ENCODE measurements around the gene PANK4.

The PANK4 gene

DNA sequence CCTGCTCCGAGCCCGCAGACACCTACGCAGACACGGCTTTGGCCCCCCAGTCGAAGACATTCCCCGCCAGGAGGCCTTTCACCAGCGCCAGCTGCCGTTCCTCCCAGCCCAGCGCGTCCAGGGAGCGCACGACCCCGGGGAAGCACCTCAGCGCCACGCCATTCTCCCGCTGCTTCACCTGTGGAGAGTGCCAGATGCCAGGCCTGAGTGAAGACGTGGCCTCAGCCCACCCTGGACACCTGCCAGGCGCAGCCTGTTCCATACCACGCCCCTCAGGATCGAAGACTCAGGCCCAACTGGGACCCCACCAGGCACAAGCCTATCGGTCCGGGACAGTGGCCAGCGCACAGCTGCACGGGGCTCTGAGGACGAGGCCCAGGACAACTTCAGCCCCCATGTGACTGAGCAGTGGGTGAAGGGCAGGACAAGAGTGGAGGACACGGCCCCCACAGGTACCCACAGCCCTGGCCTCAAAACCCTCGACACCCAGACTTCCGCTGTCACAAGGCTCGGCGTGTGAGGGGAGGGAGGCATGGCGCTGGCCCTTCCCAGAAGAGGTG lies 13.5 kb downstream of the PANK4 start:
- no peak for DNase-seq (ENCODE audit: low spot score)

DNA sequence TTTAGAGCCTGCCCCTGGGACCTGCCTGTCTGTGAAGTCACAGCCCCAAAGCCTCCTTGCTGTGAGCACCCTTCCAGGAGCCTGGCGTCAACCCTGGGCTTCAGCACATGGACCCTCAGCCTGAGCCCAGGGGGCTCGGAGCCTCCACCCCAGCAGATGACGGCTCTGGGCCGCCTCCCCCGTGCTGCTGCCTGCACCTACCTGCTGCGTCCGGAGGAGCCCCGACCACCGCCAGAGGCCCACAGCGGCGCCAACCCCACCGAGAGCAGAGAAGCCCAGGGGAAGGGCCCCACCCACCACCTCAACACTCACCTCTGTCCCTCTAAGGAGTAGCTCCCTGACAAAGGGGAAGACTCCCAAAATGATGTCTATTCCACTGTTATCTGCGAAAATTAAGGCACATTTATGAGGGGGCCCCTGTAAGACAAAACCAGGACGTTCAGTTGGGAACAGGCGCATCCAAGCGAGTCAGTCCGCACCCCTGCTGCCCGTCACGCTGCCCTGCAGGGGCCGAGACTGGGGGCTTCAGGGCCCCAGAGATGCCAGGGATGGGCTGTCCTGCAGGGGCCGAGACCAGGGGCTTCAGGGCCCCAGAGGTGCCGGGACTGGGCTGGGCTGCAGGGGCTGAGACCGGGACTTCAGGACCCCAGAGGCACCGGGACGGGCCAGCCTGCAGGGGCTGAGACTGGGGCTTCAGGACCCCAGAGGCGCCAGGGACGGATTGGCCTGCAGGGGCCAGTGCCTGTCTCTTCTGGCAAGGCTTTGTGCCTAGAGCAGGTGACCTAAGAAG lies 15.8 kb downstream of the PANK4 start:
- no peak for DNase-seq (ENCODE audit: low spot score)

DNA sequence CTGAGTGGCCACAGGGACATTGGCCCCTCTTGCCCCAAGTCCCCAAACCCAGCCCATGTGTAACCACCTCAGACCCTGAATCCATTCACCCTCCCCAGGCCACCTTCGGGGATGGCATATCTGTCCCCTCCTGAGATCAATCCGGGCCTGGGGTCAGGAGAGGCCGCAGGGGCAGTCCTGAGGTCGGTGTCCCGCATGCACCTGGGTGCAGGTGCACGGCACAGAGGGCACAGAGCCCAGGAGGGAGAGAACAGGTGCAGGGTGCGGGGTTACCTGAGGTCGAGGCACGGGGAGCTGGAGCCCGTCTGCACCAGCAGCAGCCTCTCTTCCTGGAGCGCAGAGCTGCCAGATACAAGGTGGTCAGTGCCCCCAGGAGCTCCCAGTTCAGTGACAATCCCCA lies 16.8 kb downstream of the PANK4 start:
- no peak for DNase-seq (ENCODE audit: low spot score)

DNA sequence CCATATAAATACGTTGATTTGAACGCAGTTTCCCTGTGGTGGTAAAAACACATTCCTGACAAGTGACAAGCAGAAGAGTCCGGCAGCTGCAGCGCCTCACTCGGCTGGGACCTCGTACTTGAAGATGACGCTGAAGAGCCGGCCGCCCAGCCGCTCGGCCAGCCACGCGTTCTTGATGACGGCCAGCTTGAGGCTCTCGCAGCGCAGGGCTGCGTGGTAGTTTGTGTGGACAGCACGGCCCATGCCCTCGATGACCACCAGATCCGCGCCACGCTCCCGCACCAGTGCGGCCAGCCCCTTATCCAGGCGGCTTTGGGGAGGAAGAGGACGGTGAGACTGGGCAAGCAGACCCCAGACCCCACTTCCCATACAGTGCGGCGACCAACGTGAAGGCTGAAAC lies 17.6 kb downstream of the PANK4 start:
- no peak for DNase-seq (ENCODE audit: low spot score)

DNA sequence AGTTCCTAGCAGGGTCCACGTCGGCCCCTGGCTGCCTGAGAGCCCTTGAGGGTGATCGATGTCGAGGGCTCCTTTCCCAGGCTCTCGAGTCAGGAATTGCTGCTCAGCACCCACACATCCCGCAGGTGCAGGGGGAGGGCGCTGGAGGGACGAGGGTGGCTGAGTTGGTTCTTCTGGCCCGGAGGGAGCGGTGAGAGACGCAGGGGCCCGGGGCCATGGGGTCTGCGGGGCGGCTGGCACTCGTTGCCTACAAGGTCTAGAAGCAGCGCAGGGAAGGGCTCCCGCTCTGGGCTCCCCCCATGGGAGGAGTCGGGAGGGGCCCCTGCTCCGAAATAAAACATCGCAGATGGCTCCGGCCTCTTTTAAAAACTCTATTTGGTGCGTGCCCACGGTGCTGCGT lies 18.2 kb downstream of the PANK4 start:
- no peak for DNase-seq (ENCODE audit: low spot score)

DNA sequence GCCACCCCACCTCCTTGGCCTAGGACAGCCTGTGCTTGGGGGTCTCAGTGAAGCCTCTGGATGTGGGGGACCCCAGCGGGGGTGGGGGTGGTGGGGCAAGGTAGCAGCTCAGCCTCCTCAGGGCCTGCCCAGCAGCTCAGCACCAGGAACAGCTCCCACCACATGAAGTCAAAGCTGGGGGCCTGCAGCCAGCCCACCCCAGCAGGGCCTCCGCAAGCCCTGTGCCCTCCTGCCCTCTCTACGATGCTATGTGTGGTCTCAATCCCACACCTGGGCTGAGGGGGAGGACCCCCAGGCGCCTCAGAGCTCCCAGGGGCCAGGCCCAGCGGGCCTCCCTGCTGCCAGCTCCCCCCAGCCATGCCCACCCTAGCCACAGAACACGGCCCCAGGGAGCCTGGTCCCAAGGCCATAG lies 18.6 kb downstream of the PANK4 start:
- DNase-seq (ENCODE audit: low spot score): no peak

DNA sequence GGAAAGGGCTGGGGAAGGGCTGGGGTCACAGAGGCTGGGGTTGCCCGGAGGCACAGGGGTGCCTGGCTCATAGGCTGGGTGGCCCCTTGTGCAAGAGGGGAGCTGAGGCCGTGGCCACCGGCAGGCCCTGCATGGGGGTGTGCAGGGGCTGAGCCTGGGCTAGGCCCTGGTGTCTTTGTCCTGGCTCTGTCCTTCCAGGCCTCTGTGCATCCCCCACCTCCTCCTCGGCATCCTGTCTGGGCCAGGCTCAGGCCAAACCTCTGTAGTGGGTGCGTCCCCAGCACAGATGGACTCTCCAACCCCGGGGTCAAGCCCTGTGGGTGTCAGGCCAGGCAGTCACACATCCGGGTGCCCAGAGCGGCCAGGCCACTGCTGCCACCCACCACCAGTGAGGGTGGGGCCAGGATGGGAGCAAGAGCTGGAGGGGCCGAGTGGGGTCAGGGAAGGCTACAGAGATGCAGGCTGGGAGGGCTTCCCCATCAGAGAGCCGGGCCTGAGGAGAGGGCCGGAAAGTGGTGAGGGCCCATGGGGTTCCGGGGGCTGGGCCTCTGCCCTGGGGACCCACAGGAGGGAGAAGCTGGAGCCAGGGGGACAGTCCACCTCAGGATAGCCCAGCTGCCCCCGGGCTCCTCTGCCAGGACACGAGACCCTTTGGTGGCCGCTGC lies 19.4 kb downstream of the PANK4 start:
- DNase-seq (ENCODE audit: low spot score): no peak

DNA sequence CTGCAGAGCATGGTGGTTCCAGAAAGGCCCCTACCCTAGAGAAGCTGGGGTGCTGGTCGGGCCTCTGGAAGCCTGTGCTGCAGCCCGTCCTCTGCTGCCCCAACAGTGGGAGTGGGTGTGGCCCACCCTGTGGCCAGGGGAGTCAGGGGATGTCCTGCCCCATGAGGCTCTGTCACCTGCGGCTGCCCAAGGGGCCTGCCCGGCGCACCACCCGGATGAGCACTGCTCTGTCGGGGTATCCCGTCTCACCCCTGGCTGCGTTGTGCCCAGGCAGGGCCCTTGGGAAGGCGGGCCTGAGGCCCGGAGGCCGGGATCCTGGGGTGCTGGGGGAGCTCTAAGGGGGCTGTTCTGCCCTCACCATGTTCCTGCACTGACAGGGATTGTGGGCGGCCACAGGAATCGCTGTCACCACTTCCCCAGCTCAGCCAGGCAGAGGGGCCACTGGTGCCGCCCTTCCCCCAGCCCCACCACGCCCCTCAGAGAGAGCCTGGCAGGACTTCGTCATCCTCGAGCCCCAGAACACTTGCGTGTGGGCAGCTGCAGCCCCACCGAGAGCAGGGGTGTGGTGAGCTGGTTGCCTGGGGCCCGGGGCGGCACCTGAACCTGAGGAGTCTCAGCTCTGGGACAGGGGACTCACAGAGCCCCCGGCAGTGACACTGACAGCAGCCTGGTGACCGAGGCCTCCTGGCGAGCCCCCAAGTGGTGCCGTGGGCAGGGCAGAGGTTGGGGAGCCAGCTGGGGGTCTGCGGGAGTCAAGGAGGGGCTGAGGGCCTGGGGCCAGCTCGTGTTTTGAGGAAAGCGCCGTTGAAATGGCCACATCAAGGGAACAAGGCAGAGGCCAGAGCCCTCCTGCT lies 20.2 kb downstream of the PANK4 start:
- no peak for DNase-seq (ENCODE audit: low spot score)

DNA sequence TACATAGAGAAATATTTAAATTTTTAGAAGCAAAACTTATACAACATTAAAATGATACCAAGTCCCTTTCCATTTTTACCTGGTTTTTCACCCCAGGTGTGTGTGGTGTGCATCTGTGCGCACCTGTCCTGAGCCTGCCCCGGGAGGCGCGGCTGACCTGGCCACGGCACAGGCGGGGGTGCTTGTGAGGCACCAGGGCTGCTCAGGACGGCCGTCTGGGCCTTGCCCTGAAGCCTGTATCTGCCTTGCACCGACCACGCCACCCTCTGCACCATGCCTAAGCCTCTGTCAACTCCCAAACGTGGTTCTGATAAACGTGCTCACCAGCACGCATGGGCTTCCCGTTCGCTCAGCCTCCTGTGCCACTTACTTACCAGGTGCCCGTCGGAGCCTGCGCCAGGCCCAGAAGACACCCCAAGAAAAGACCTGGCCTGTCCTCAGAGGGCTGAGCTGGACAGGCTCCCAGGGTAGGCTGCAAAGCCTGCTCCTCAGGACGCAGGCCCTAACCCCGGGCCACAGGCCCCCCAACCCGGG lies 20.9 kb downstream of the PANK4 start:
- DNase-seq (ENCODE audit: low spot score): no peak

DNA sequence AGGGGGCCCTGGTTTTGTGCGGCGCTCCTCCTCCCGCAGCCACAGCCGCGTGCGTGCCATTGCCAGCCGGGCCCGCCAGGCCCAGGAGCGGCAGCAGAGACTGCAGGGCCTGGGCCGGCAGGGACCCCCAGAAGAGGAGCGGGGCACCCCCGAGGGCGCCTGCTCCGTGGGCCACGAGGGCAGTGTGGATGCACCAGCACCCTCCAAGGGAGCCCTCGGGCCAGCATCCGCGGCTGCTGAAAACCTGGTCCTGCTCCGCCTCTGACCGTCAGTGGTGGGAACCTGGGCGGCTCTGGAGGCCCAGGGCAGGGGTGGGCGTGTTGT lies 21.5 kb downstream of the PANK4 start:
- DNase-seq (ENCODE audit: low spot score): no peak

DNA sequence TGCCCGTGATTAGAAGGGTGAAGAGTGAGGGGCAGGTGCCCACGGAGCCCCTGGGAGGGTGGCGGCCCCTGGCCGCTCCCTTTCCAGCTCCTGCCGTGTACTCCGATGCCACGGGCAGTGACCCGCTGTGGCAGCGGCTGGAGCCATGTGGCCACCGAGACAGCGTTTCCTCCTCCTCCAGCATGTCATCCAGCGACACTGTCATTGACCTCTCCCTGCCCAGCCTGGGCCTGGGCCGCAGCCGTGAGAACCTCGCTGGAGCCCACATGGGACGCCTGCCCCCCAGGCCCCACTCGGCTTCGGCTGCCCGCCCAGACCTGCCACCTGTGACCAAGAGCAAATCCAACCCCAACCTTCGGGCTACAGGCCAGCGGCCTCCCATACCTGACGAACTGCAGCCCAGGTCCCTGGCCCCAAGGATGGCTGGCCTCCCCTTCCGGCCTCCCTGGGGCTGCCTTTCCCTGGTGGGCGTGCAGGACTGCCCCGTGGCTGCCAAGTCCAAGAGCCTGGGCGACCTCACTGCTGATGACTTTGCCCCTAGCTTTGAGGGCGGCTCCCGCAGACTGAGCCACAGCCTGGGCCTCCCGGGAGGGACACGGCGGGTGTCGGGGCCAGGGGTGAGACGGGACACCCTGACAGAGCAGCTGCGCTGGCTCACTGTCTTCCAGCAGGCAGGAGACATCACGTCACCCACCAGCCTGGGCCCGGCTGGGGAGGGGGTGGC lies 22.0 kb downstream of the PANK4 start:
- peak; percentile 64 for DNase-seq (ENCODE audit: low spot score)

DNA sequence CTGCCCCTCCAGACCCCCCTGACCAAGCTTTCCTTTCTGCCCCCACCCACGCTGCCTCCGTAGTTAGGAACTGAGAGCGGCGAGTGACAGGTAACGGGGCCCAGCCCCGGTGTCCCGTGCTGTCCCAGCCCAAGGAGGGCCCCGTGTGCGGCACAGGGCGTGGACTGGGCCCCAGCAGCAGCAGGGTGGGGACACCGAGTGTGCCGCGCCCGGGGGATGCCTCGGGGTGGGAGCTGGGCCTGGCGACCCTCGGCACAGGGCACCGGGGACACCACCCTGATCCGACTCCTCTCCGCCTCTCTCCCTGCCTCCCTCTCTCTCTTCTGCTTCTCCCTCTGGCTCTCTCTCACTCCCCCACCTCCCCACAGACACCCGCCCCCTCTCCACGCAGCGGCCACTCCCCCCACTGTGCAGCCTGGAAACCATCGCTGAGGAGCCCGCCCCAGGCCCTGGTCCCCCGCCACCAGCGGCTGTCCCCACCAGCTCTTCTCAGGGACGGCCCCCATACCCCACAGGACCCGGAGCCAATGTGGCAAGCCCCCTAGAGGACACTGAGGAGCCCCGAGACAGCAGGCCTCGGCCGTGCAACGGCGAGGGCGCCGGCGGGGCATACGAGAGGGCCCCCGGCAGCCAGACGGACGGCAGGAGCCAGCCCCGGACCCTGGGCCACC lies 22.7 kb downstream of the PANK4 start:
- DNase-seq (ENCODE audit: low spot score): no peak

DNA sequence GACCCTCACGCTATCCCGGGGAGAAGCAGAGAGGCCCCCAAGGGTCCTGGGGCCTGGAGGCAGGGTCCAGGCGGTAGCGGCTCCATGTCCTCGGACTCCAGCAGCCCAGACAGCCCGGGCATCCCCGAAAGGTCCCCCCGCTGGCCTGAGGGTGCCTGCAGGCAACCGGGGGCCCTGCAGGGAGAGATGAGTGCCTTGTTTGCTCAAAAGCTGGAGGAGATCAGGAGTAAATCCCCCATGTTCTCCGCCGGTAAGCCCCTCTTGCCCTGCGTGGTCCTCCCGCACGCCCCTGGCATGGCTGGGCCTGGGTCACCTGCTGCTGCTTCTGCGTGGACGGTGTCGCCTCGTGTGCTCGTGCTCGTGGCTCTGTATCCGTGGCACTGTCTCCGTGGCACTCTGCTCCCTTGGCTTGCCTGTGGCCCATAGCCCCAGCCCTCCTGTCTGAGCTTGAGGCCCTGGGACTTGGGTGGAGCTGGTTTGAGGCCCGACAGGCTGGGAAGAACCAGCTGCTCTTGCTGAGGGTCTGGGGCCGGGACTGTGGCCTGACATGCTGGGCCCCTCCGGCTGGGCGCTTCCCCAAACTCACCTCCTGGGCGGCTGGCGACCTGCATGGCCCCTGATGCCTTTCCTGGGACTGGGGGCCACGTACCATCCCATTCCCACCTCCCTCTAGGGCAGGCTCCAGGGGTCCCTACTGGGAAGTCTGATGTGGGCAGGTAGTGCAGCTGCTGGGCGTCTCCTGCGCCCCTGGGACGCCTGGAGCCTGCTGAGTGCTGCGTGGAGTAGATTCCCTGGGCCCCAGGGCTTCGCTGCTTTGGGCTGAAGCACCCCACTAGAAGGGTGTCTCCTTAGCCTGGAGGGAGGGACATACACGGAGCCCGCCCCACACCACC lies 23.5 kb downstream of the PANK4 start:
- no peak for DNase-seq (ENCODE audit: low spot score)

DNA sequence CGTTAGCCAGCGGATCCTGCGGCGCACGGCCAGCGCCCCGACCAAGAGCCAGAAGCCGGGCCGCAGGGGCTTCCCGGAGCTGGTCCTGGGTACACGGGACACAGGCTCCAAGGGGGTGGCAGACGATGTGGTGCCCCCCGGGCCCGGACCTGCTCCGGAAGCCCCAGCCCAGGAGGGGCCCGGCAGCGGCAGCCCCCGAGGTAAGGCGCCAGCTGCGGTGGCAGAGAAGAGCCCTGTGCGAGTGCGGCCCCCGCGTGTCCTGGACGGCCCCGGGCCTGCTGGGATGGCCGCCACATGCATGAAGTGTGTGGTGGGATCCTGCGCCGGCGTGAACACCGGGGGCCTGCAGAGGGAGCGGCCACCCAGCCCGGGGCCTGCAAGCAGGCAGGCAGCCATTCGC lies 24.2 kb downstream of the PANK4 start:
- DNase-seq (ENCODE audit: low spot score): no peak

DNA sequence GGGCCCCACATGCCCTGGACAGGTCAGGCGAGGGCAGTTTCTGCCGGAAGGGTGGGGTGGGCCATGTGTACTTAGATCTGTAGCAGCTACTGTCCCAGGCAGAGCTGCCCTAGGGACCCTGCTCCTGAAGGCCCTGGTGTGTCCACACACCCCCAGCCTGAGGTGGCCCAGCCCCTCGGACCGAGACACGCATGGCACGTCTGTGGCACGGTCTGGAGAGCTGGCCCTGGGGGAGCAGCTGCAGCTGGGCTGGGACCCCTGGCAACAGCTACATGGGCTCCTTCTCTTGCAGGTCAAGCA lies 24.6 kb downstream of the PANK4 start:
- DNase-seq (ENCODE audit: low spot score): no peak

DNA sequence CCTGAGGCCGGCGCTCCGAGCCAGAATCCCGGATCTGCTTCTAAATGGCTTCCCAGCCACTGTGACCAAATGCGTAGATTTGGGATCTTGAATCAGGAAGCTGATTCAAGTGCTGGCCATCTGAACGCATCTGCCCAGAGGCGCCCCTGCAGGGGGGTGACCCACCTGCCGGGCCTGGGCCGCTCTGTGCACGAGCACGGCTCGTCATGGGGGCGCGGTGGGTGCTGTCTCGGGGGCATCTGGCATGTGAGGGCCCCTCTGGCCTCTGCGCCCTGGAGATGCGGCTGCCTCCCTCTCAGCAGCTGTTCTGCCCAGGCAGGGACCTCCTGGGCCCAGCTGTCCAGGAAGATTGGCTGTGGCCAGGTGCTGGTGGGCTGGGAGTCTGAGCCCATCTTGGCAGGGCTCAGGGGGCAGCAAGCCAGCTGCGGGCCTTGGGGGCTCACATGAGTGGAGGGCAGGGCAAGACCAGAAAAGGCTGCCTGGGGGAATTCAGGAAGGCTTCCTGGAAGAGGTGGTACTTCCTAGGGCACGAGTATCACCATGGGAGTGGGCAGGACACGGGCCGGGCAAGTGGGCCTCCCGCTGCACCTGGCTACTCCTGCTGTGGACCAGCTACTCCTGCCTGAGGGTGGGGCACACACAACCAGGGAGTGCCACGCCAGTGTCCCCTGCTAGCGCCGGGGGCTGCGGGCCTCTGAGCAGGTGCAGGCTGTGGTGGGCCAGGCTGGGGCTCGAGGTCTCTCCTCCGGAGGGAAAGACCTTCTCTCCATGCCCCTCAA lies 25.2 kb downstream of the PANK4 start:
- no peak for DNase-seq (ENCODE audit: low spot score)

DNA sequence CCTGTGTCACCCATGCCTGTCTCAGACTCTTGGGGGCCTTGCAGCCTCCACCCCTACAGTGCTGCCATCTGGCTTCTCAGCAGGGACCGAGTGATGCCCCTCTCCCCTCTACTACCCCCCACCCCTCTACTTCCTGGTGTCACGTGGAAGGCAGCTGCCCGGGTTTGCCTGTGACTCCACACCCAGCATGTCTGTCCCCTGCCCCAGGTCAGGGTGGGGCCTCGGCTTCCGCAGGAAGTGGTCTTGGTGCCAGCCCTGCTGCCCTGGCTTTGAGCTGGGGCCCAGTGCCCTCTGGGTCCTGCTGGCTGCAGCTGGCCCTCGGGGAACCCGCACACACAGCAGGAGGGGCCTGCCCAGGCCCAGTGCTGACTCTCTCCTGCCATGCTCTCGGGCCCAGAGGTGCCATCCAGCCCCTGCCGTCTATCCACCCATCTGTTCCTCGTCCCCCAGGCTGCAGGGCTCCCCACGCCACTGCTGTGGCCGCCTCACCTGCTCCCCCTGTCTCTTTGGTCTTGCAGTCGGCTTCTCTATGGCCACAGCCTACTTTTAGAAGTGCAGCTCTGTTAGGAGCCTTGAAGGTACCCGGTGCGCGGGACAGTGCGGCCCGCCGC lies 26.3 kb downstream of the PANK4 start:
- DNase-seq (ENCODE audit: low spot score): no peak

DNA sequence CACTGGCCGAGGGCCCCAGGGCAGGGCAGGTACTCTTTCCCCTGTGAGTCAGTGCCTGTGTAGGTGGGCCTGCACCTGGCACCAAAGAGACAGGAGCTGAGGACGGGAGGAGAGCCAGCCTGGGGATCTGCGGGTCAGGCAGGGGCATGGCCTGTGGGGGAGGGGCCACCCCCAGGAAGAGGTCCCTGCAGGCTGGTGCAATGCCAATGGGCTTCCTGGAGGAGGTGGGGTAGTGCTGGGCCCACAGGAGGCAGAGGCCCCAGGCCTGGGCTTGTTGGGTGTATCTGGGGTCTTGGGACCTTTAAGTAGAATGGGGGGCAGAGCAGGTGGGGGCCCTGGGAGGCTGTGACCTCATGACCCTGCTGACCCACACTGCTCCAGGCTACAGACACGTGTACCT lies 27.1 kb downstream of the PANK4 start:
- DNase-seq (ENCODE audit: low spot score): no peak

DNA sequence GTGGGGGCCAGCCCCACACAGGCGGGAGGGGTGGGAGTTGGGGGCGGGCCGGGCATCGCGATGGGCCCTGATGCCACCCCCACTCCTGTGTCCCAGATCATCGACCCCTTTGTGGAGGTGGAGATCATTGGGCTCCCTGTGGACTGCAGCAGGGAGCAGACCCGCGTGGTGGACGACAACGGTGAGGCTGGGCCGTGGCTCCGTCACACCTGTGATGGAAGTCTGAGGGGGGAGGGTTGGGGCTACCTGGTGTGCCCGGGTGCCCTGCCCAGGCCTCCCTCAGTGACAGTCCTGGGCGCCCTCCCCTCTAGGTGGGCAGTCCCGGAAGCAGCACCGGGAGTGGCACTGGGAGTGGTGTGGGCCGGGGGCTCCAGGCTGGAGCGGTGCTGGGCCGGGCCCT lies 27.7 kb downstream of the PANK4 start:
- DNase-seq (ENCODE audit: low spot score): no peak
